GM18519 (cell line): ENCODE measurements around the gene COL9A3.
"Not testable (repeated sequence)": the region's sequence is repeated elsewhere in the genome, so short reads cannot be mapped to it uniquely, and the experiment has no call there.

Source experiments
- ATAC-seq: cut with Tn5 transposase; IDR thresholded peaks from one replicate; pipeline ENCODE4 v1.9.1; 2021; ENCODE audit warnings: mild to moderate bottlenecking, moderate library complexity; ENCODE audit not compliant: unreplicated experiment, low FRiP score

COL9A3 gene

GRCh38 chr20:62832212-62832922 is 15.5 kb downstream of the COL9A3 start:
- peak; percentile 48 for ATAC-seq

GRCh38 chr20:62832951-62833391 is 16.1 kb downstream of the COL9A3 start:
- ATAC-seq: no peak

GRCh38 chr20:62834967-62835730 is 18.3 kb downstream of the COL9A3 start:
- ATAC-seq: no peak

- ATAC-seq: no peak
Observed at GRCh38 chr20:62835931-62836861, 19.3 kb downstream of the COL9A3 start.

DNA sequence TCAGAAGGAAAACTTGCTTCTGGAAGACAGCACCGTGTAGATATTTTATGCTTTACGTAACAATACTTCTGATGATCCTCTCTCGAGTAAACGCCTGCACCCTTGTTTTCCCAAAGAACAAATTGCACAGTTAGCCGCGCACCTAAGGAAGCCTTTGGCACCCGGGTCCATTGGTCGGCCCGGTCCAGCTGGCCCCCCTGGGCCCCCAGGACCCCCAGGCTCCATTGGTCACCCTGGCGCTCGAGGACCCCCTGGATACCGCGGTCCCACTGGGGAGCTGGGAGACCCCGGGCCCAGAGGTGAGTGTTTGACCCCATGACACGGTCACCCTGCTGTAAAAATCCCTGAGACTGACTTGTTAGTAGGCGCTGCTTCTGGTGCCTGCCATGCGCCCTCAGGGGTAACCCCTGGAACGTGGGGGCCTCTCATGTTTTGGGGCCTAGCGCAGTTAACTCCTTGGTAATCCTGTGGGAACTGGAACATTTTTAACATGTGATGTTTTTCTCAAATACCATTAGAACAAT is 20.2 kb downstream of the COL9A3 start:
- no peak for ATAC-seq

GRCh38 chr20:62837790-62838127 is 20.9 kb downstream of the COL9A3 start:
- no peak for ATAC-seq

GRCh38 chr20:62838128-62838891 is 21.5 kb downstream of the COL9A3 start:
- ATAC-seq: no peak

- no peak for ATAC-seq
Observed at GRCh38 chr20:62839261-62839660, 22.4 kb downstream of the COL9A3 start.

DNA sequence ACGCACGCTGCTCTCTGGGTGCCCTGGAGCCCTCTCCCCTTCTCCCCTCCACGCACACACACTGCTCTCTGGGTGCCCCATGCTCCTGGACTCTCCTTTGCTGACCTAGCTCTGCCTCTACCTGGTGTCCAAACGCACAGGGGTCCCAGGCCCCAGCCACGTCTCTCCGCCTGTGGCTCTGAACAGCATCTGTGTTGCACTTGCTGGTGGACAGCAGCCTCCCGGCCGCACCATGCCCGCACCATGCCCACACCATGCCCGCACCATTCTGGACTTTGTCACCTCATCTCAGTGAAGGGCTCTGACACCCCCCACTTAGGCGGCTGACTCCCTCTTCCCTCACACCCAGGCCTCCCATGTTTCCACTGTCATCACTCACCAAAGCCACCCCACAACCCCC is 23.0 kb downstream of the COL9A3 start:
- no peak for ATAC-seq

DNA sequence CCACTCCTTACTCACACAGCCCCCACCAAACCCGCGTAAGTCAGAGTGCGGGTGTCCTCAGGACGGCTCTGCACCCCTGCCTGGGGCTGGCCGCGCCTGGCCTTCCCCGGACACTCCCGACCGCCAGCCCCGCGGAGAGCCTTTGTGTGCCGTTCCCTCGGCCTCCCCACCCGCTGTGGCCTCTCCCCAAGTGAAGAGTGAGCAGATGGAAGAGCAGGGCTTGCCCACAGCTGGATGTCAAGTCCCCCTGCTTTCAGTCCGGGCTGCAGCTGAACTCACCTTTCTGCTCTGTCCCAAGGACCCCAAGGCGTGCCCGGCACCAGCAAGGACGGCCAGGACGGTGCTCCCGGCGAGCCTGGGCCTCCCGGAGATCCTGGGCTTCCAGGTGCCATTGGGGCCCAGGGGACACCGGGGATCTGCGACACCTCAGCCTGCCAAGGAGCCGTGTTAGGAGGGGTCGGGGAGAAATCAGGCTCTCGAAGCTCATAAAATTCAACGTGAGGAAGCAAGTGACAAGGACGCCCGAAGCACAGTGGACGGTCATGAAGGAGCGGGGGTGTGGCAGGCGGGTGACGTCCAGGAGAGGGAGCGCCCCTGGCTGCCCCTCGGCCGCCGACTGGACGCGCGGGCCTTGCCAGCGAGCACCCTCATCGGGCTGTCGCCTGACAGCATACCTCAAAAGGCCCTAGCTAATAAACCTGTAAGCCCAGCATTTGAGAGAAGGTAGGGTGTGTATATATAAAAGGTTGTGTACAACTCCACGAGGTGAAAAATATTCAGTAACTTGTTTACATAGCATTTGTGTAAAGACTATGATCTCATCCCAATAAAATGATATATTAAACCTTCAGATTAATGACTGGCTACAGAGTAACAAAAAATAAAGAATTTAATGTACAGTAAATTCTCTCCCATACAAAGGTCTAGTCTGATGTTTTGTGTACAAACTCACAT is 23.7 kb downstream of the COL9A3 start:
- ATAC-seq: no peak

DNA sequence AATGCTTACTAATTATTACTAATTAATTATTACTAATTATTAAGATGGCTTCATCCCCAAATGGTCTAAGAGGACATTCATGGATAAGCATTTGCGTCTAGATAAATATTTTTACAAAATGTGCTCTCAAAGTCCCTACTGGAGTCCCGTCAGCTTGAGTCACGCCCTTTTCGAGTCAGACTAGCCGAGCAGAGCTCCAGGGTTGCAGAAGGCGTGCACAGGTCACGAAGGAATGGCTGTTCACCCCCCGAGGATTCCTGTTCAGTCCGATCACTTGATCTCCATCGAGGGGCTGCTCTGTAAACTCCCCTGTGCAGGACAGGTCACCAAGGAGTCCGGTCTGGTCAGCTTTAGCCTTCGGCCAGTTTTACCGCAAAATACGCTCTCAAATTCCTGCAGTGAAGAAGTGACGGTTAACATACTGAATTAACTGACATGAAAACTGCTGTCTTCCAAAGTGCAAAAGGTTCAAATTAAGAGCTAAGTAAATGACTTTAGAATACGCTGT is 24.9 kb downstream of the COL9A3 start:
- ATAC-seq: no peak

DNA sequence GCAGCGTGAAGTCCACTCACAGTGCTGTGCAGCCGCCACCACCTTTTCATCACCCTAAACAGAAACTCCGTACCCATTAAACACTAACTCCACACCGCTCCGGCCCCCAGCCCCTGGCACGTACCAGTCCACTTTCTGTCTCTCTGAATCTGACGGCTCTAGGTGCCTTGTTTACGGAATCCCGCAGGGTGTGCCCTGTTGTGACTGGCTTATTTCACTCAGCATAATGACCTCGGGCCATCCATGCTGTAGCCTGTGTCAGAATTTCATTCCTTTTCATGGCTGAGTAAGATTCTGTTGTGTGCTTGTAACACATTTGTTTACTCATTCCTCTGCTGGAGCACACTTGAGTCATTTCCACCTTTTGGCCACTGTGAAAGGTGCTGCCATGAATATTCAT is 26.8 kb downstream of the COL9A3 start:
- ATAC-seq: no peak

GRCh38 chr20:62844182-62844581 is 27.3 kb downstream of the COL9A3 start:
- ATAC-seq: no peak

DNA sequence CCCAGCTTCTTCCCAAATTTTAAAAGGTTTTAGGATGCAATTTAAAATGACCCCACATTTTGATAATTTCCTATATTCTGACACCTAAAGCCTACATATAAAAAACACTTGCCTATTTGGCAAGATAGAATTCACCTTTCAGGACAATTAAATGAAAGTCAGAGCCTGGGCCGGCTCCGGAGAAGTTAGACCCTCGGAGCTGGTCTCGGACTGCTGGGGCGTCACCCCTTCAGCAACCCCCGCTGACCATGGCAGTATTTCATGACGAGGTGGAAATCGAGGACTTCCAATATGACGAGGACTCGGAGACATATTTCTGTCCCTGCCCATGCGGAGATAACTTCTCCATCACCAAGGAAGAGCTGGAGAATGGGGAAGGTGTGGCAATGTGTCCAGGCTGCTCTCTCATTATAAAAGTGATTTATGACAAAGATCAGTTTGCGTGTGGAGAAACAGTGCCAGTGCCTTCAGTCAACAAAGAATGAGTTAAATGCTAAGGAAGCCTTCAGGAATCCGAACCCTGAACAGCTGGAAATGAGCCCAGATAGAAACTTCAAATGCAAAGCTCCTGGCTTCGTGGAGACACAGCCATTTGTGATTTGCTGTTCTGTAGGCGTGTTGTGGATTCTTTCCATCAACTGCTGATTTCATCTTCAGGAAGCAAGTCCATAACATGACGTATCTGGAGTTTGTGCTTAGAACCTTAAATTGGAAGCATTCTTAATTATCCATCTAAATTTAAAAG is 28.7 kb downstream of the COL9A3 start:
- no peak for ATAC-seq

DNA sequence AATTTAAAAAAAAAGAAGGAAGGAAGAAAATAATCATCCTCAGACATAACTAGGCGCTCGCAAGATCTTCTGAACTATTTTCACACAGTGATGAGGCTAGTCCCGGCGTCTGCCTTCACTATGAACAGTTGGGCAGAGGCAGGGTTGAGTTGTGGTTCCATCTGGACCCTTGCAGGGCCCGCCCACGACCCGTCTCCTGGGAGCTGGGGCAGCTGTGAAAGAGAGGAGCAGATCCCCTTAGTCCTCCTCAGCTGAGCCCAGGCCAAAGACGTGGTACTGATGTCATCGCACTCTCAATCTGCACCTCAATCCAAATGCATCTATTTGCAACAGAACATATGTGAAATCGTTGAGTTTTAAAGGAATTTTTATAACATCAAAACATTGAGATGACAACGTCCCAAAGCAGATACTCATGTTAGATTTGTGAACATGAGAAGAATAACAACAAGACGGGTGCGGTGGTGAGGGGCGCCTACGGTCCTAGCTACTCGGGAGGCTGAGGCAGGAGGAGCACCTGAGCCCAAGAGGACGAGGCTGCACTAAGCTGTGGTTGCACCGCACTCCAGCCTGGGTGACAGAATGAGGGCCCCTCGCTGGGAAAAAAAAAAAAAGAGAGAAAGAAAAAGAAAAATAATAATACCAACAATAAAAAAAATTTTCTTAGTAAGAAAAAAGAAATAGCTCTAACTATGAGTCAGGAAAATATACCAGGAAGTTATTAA is 29.5 kb downstream of the COL9A3 start:
- ATAC-seq: no peak

DNA sequence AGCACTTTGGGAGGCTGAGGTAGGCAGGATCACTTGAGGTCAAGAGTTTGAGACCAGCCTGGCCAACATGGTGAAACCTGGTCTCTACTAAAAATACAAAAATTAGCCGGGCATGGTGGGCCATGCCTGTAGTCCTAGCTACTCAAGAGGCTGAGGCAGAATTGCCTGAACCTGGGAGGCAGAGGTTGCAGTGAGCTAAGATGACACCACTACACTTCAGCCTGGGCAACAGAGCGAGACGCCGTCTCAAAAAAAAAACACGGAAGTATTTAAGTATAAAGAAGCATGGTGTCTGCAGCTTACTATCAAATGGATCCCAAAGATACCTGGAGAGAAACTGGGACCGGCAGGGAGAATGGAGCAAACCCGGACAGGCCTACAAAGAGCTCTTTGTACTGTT is 32.1 kb downstream of the COL9A3 start:
- ATAC-seq: not testable (repeated sequence)

GRCh38 chr20:62849431-62849830 is 32.6 kb downstream of the COL9A3 start:
- no peak for ATAC-seq
